PC-9 (cell line): ENCODE measurements around the gene HSPA12B.

Source experiments
- CTCF ChIP-seq: fragments of 200-600 bp; sonication (generic); conservative IDR thresholded peaks from 2 replicates; pipeline ENCODE4 v1.6.1; 2017; ENCODE audit warnings: mixed run types, antibody characterized with exemption, mild to moderate bottlenecking, moderate library complexity
- EZH2 ChIP-seq: fragments of 200-600 bp; sonication (generic); IDR thresholded peaks from 2 replicates; pipeline ENCODE4 v1.8.0; 2017; ENCODE audit warnings: antibody characterized with exemption, low read depth

GRCh38 chr20:3720068-3720467 lies 12.4 kb upstream of the HSPA12B start:
- no peak for TF ChIP-seq EZH2
- no peak for TF ChIP-seq CTCF
